PFSK-1 (cell line): Measurements from ENCODE around the gene VEZF1.

Experiments used
- POLR2AphosphoS5 ChIP-seq: IDR thresholded peaks from 2 replicates; pipeline ENCODE4 v1.6.1; 2012; ENCODE audit warnings: low read depth, mild to moderate bottlenecking, control low read depth, low read length, moderate library complexity
- REST ChIP-seq, 2 experiments: IDR thresholded peaks; 2 replicates each; pipeline versions ENCODE4 v1.6.1 to v1.8.0; 2011 to 2012; ENCODE audit warnings: low read depth in 2 of 2, low read length in 2 of 2, control low read depth in 1 of 2, inconsistent platforms in 1 of 2, mild to moderate bottlenecking in 1 of 2, moderate library complexity in 1 of 2; ENCODE audit not compliant: insufficient read depth in 1 of 2
- SIN3A ChIP-seq: IDR thresholded peaks from 2 replicates; pipeline ENCODE4 v1.6.1; 2012; ENCODE audit warnings: mild to moderate bottlenecking, low read length, moderate library complexity, borderline replicate concordance; ENCODE audit not compliant: insufficient read depth
- TAF1 ChIP-seq: IDR thresholded peaks from 2 replicates; pipeline ENCODE4 v1.6.1; 2012; ENCODE audit warnings: low read length, control low read depth, borderline replicate concordance; ENCODE audit not compliant: insufficient read depth

- no peak for TF ChIP-seq REST (IDR thresholded peaks at IDR 0.05; ENCODE audit: insufficient read depth in 1 of 2, low read depth in 2 of 2, low read length in 2 of 2)
- no peak for TF ChIP-seq POLR2AphosphoS5
- TF ChIP-seq SIN3A, result no peak
- no peak for TF ChIP-seq TAF1
Measured at GRCh38 chr17:57966875-57967274, 21.2 kb downstream of the VEZF1 start.
